K562 (cell line): ENCODE measurements around the gene CTPS2. TPM values are rescaled to one million over a fixed set of nuclear protein-coding genes. Genes with fewer than 3 reads are reported as not detected.

Experiments used
- E2F3 ChIP-seq: fragments of 250-450 bp; sonication (Bioruptor Pico); IDR thresholded peaks from 2 replicates; pipeline ENCODE4 v1.4.0; 2020; ENCODE audit warnings: mild to moderate bottlenecking
- HSF4 ChIP-seq: fragments of 250-450 bp; sonication (Bioruptor Pico); IDR thresholded peaks from 2 replicates; pipeline ENCODE4 v2.1.2; 2022; ENCODE audit warnings: mild to moderate bottlenecking, moderate library complexity, borderline replicate concordance
- PRMT5 ChIP-seq: sonication (generic); formaldehyde crosslinking; IDR thresholded peaks from 2 replicates; pipeline ENCODE4 v1.5.0; 2020; ENCODE audit warnings: missing genetic modification reagents
- PTTG1 ChIP-seq: fragments of 450-650 bp; IDR thresholded peaks from 2 replicates; pipeline ENCODE4 v1.6.1; 2016; ENCODE audit warnings: low read depth, mild to moderate bottlenecking, missing genetic modification characterization, missing compliant biosample characterization
- TCF7 ChIP-seq: sonication (generic); IDR thresholded peaks from 2 replicates; pipeline ENCODE4 v1.6.1; 2016; ENCODE audit warnings: antibody characterized with exemption, borderline replicate concordance
- XRCC4 ChIP-seq: IDR thresholded peaks from one replicate; pipeline ENCODE4 v1.6.1; 2011; ENCODE audit not compliant: insufficient read depth, insufficient read length; ENCODE audit errors: extremely low read depth
- ZSCAN32 ChIP-seq: fragments of 450-650 bp; formaldehyde crosslinking; IDR thresholded peaks from 2 replicates; pipeline ENCODE4 v1.4.0; 2020; ENCODE audit warnings: mild to moderate bottlenecking, moderate library complexity
- polyA plus RNA-seq, 8 experiments: library from polyadenylated mRNA; depleted of rRNA in 4 of 8; stranded (reverse) in 5 of 8; unstranded in 3 of 8; fragments of >200 nt; fragmentation: Nextera tagmentation in 2 of 8; fragmentation: Illumina TruSeq in 1 of 8; extraction: Ambion mirVana in 2 of 8; extraction: Trizol in 1 of 8; gene quantifications; 2 replicates each; pipeline versions ENCODE4 v1.2.1 to v1.2.3, GENCODE V29; 2011 to 2014; ENCODE audit warnings: inconsistent platforms in 1 of 8, missing spikeins in 1 of 8
- total RNA-seq, 7 experiments: library from RNA; depleted of rRNA in 6 of 7; stranded (reverse); fragments of >200 nt in 6 of 7; fragmentation: Illumina TruSeq in 2 of 7; extraction: Trizol in 2 of 7; gene quantifications; 2 replicates each; pipeline versions ENCODE4 v1.2.1 to v1.2.3, GENCODE V29; 2011 to 2021; ENCODE audit warnings: low replicate concordance in 1 of 7
- TF ChIP-seq, protein P1 (sequence below): fragments of 200-800 bp; sonication (Bioruptor generic); IDR thresholded peaks from 2 replicates; pipeline ENCODE4 v1.6.1; 2016; ENCODE audit warnings: missing genetic modification characterization, missing compliant biosample characterization
- TF ChIP-seq, protein P2 (sequence below): fragments of 250-450 bp; sonication (Bioruptor Pico); IDR thresholded peaks from 2 replicates; pipeline ENCODE4 v1.8.0; 2022; ENCODE audit warnings: inconsistent platforms
- TF ChIP-seq, protein P3 (sequence below): sonication (generic); formaldehyde crosslinking; IDR thresholded peaks from 2 replicates; pipeline ENCODE4 v1.8.0; 2022; ENCODE audit warnings: missing genetic modification reagents, mild to moderate bottlenecking, borderline replicate concordance
- TF ChIP-seq, protein P4 (sequence below): fragments of 200-800 bp; sonication (Bioruptor generic); IDR thresholded peaks from 2 replicates; pipeline ENCODE4 v1.6.1; 2017; ENCODE audit warnings: missing genetic modification characterization, missing compliant biosample characterization

CTPS2 gene
- total and polyA plus RNA-seq, 9 of the 15 experiments (the other 6 are each of a cell fraction or from before 2014, with no cell fraction given), result 5.4 to 19.5 (median 14.1) TPM

DNA sequence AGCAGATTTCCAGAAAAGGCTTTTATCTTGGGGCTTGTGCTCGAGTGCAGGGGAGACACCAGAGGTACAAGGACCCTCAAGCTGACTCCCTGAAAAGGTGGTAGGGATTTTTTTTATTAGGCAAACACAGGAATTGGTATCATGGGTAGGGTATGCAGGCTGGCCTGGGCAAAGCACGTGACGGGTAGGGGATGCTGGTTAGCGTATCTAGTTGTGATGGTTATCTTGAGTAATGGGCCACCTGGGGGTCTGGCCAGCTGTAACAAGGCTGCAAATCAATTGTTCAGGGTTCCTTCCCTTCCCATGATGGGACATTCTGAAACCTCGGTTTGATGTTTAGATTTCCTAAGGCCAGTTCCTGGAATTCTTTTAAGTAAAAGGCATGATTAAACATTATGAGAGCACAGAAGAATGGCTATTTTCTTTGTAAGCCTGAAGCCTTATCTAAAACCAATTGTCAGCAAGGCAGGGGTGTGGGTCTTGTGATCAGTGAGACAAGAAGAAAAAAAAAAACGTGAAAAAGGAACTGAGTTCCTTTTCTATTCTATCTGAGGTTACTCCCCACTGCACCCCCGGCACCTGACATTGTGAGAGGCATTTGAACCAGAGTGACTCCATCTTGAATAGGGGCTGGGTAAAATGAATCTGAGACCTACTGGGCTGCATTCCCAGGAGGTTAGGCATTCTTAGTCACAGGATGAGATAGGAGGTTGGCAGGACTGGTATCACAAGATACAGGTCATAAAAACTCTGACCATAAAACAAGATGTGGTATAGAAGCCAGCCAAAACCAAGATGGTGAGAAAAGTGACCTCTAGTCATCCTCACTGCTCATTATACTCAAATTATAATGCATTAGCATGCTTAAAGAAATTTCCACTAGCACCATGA lies 126.7 kb downstream of the CTPS2 start (continued):
- TF ChIP-seq, protein P1, sequence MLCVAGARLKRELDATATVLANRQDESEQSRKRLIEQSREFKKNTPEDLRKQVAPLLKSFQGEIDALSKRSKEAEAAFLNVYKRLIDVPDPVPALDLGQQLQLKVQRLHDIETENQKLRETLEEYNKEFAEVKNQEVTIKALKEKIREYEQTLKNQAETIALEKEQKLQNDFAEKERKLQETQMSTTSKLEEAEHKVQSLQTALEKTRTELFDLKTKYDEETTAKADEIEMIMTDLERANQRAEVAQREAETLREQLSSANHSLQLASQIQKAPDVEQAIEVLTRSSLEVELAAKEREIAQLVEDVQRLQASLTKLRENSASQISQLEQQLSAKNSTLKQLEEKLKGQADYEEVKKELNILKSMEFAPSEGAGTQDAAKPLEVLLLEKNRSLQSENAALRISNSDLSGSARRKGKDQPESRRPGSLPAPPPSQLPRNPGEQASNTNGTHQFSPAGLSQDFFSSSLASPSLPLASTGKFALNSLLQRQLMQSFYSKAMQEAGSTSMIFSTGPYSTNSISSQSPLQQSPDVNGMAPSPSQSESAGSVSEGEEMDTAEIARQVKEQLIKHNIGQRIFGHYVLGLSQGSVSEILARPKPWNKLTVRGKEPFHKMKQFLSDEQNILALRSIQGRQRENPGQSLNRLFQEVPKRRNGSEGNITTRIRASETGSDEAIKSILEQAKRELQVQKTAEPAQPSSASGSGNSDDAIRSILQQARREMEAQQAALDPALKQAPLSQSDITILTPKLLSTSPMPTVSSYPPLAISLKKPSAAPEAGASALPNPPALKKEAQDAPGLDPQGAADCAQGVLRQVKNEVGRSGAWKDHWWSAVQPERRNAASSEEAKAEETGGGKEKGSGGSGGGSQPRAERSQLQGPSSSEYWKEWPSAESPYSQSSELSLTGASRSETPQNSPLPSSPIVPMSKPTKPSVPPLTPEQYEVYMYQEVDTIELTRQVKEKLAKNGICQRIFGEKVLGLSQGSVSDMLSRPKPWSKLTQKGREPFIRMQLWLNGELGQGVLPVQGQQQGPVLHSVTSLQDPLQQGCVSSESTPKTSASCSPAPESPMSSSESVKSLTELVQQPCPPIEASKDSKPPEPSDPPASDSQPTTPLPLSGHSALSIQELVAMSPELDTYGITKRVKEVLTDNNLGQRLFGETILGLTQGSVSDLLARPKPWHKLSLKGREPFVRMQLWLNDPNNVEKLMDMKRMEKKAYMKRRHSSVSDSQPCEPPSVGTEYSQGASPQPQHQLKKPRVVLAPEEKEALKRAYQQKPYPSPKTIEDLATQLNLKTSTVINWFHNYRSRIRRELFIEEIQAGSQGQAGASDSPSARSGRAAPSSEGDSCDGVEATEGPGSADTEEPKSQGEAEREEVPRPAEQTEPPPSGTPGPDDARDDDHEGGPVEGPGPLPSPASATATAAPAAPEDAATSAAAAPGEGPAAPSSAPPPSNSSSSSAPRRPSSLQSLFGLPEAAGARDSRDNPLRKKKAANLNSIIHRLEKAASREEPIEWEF, result no peak
- TF ChIP-seq PRMT5 (CRISPR knock-in tag) (no peak), E2F3 (CRISPR knock-in tag) (no peak; the same call in 1 of the 2 replicates), XRCC4 (no peak), PTTG1 (tag) (peak; percentile 91), TCF7 (no peak), HSF4 (peak; percentile 90), ZSCAN32 (CRISPR knock-in tag) (no peak)
- TF ChIP-seq, protein P2, sequence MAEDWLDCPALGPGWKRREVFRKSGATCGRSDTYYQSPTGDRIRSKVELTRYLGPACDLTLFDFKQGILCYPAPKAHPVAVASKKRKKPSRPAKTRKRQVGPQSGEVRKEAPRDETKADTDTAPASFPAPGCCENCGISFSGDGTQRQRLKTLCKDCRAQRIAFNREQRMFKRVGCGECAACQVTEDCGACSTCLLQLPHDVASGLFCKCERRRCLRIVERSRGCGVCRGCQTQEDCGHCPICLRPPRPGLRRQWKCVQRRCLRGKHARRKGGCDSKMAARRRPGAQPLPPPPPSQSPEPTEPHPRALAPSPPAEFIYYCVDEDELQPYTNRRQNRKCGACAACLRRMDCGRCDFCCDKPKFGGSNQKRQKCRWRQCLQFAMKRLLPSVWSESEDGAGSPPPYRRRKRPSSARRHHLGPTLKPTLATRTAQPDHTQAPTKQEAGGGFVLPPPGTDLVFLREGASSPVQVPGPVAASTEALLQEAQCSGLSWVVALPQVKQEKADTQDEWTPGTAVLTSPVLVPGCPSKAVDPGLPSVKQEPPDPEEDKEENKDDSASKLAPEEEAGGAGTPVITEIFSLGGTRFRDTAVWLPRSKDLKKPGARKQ (CRISPR knock-in tag), result no peak
- TF ChIP-seq, protein P3, sequence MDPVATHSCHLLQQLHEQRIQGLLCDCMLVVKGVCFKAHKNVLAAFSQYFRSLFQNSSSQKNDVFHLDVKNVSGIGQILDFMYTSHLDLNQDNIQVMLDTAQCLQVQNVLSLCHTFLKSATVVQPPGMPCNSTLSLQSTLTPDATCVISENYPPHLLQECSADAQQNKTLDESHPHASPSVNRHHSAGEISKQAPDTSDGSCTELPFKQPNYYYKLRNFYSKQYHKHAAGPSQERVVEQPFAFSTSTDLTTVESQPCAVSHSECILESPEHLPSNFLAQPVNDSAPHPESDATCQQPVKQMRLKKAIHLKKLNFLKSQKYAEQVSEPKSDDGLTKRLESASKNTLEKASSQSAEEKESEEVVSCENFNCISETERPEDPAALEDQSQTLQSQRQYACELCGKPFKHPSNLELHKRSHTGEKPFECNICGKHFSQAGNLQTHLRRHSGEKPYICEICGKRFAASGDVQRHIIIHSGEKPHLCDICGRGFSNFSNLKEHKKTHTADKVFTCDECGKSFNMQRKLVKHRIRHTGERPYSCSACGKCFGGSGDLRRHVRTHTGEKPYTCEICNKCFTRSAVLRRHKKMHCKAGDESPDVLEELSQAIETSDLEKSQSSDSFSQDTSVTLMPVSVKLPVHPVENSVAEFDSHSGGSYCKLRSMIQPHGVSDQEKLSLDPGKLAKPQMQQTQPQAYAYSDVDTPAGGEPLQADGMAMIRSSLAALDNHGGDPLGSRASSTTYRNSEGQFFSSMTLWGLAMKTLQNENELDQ (CRISPR knock-in tag), result no peak
- TF ChIP-seq, protein P4, sequence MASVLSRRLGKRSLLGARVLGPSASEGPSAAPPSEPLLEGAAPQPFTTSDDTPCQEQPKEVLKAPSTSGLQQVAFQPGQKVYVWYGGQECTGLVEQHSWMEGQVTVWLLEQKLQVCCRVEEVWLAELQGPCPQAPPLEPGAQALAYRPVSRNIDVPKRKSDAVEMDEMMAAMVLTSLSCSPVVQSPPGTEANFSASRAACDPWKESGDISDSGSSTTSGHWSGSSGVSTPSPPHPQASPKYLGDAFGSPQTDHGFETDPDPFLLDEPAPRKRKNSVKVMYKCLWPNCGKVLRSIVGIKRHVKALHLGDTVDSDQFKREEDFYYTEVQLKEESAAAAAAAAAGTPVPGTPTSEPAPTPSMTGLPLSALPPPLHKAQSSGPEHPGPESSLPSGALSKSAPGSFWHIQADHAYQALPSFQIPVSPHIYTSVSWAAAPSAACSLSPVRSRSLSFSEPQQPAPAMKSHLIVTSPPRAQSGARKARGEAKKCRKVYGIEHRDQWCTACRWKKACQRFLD (CRISPR knock-in tag), result peak; percentile 69
